GM13976 (cell line): ENCODE measurements around the gene FBLL1.
"Not testable (repeated sequence)": the region's sequence is repeated elsewhere in the genome, so short reads cannot be mapped to it uniquely, and the experiment has no call there.

ENCODE experiments used
- DNase-seq: peaks from one replicate; pipeline ENCODE4 v3.0.0; 2012; ENCODE audit warnings: low spot score
- in situ Hi-C: fragments of 300-500 bp; cut with MboI; formaldehyde crosslinking; loops from one replicate; pipeline ENCODE4 v1.12.0; 2022; ENCODE audit warnings: low sequenced_read_pairs, mixed read lengths, inconsistent platforms; ENCODE audit not compliant: unreplicated experiment
- TF ChIP-seq, protein P1 (sequence below): IDR thresholded peaks from 2 replicates; pipeline ENCODE4 v1.5.1; 2012; ENCODE audit warnings: borderline replicate concordance, mild to moderate bottlenecking; ENCODE audit not compliant: insufficient read depth; ENCODE audit errors: extremely low read depth, missing control alignments, control extremely low read depth

FBLL1 gene

DNA sequence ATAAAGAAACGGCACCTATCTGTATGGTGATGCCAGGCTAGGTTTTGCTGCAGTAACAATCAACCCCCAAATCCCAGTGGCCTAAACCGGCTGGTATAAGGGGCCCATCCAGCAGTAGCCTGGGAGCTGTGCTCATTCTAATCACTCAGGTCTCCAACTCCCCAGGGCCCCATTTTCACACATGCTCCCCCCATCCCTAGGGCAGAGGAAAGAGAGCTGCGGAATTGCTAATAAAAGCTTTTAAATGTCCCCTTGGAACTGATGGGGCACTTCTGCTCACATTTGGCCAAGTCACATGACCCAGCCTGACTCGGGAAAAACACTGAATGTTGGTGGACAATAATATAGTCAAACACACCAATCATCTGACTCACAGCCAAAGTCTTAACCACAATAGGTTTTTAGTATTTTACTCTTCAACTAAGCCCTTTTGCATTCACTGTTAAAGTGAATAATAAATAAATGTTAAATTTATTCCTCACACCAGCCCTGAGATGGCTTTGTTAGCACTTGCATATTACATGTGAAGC is 1.6 kb downstream of the FBLL1 start:
- TF ChIP-seq, protein P1, sequence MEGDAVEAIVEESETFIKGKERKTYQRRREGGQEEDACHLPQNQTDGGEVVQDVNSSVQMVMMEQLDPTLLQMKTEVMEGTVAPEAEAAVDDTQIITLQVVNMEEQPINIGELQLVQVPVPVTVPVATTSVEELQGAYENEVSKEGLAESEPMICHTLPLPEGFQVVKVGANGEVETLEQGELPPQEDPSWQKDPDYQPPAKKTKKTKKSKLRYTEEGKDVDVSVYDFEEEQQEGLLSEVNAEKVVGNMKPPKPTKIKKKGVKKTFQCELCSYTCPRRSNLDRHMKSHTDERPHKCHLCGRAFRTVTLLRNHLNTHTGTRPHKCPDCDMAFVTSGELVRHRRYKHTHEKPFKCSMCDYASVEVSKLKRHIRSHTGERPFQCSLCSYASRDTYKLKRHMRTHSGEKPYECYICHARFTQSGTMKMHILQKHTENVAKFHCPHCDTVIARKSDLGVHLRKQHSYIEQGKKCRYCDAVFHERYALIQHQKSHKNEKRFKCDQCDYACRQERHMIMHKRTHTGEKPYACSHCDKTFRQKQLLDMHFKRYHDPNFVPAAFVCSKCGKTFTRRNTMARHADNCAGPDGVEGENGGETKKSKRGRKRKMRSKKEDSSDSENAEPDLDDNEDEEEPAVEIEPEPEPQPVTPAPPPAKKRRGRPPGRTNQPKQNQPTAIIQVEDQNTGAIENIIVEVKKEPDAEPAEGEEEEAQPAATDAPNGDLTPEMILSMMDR, result no peak
- in situ Hi-C loops, result no loop called here
- DNase-seq, result no peak

DNA sequence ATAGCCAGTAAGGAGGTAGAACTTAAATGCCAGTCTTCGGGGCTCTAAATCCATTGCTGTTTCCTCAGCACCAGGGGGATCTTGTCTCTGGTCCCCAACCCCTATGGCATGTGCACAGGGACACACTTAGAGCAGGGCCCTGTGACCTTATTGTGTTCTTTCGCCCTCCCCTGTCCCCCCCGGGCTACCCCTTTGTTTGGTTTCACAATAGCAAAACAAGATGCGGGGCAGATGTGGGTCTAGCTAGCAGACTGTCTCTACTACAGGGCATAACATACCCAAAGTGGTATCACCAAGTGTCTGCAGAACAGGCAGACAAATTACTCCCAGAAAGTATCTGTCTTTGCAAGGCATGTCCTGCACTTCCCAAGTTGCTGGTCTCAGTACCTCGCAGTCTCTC is 2.1 kb downstream of the FBLL1 start:
- in situ Hi-C loops, result no loop called here
- DNase-seq, result no peak
- TF ChIP-seq, protein P1, result no peak

DNA sequence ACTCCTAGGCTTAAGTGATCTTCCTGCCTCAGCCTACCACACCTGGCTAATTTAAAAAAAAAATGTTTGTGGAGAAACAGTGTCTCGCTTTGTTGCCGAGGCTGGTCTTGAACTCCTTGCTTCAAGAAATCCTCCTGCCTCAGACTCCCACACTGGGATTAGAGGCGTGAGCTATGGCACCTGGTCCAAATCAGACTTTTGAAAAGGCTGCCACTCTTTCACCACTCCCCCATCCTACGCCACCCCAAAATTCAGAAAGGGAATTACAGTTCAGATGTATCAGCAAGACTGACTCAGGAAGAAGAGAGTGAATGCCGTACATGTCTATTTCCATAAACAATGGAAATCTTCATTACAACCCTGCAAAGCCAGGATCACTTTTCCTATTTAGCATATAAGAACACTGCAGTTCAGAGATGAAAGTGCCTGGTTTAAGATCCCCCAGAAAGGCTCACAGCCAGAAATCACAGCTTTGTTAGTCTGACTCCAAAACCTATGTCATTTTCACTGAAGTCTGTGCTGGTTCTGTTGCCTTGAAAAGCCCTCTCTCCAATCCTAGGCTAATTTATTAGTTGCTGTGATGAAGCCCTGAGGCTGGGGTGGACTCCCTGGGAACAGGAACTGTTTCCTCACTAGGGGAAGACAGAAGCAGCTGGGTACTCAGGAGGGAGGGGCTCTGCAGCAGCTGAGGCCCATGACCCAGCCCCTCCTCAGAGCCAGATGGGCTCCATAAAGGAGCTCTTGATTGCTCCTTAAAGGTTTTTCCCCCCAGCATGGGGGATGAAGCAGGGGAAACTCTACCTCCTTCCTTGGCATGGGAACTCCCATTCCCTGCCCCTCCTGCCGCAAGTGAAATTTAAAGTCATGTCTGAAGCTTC is 3.1 kb downstream of the FBLL1 start:
- in situ Hi-C loops, result no loop called here
- no peak for DNase-seq
- TF ChIP-seq, protein P1, result no peak

DNA sequence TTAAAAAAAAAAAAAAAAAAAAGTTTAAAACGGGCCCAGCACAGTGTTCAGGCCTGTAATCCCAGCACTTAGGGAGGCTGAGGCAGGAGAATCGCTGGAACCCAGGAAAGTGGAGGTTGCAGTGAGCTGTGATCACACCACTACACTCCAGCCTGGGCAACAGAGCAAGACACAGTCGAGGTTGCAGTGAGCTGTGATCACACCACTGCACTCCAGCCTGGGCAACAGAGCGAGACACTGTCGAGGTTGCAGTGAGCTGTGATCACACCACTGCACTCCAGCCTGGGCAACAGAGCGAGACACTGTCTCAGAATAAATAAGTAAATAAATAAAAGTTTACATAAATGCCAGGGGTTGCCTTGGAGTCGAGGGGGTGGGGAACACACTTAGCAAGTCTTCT is 5.2 kb downstream of the FBLL1 start:
- in situ Hi-C loops, DNase-seq: not testable (repeated sequence)

DNA sequence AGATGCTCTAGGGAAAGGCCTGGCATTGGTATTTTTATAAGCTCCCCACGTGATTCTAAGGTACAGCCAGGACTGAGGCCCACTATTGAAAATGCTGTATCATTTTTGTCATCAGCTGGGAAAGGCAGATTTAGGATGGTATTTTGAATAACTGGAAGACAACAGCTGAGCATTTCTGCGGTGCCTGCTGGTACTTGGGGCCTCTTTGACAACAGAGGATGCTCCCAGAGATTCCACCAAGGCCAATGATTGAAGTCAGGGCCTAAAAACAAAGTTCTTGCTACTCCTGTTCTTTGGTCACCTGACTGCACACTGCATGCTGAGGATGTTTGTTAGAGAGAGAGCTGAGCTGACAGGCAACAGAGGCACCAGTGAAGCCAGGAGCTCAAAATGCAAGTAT is 8.1 kb downstream of the FBLL1 start:
- TF ChIP-seq, protein P1, result no peak
- in situ Hi-C loops, result no loop called here
- no peak for DNase-seq

DNA sequence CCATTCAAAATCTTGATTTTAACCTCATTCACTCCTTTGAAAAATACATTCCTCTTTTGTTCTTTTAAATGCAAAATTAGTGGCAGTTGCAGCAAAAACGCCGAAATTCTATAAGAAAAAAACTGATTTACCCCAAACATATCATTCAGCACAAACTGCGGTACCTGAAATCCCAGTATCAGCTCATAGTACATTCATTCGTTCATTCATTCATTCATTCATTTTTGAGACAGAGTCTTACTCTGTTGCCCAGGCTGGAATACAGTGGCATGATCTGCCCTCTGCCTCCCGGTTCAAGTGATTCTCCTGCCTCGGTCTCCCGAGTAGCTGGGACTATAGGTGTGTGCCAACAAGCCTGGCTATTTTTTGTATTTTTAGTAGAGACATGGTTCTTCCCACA is 20.4 kb downstream of the FBLL1 start:
- in situ Hi-C loops, result no loop called here
- DNase-seq, result no peak
- TF ChIP-seq, protein P1, result no peak

DNA sequence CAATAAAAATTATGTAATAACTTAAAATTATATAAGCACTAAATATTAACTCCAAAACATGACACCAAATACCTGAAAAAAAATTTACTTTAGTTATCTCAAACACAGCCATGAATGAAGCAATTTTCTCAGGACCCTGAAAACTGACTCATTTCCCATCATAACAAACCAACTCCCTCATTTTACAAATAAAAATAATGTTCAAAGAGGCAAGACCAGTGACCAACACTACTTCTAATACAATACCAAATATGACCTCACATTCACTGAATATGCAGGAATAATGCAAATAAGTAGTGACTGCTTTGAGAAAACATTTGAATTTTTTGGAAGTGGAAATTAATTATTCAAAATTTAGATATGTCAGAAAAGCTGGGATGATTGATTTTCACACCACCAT is 21.6 kb downstream of the FBLL1 start:
- in situ Hi-C loops, result no loop called here
- TF ChIP-seq, protein P1, result no peak
- DNase-seq, result no peak
